Peyer's patch (tissue), 4 donors: ENCODE measurements around the gene ZFHX2. TPM values are rescaled to one million over a fixed set of nuclear protein-coding genes. Genes with fewer than 3 reads are reported as not detected.

Source experiments
- DNase-seq, 3 donors: peaks; one replicate each; pipeline ENCODE4 v3.0.0-alpha.2; 2017 to 2019
- H3K27ac ChIP-seq, 4 donors: fragments of 200-600 bp; sonication (generic); one replicate each; pipeline ENCODE4 v1.5.1; 2016 to 2019
- H3K27me3 ChIP-seq, 2 donors: fragments of 200-600 bp; sonication (generic); one replicate each; pipeline ENCODE4 v1.5.1; 2019
- H3K36me3 ChIP-seq, 3 donors: fragments of 200-600 bp; sonication (generic); one replicate each; pipeline ENCODE4 v1.5.1; 2016 to 2019
- H3K4me1 ChIP-seq, 4 donors: fragments of 200-600 bp; sonication (generic); one replicate each; pipeline ENCODE4 v1.5.1; 2016 to 2019
- H3K4me3 ChIP-seq, 4 donors: fragments of 200-600 bp; sonication (generic); 1 replicate in 3 of 4; 2 replicates in 1 of 4; pipeline ENCODE4 v1.5.1; 2016 to 2019; ENCODE audit warnings: mild to moderate bottlenecking in 1 of 4
- H3K9me3 ChIP-seq, 4 donors: fragments of 200-600 bp; sonication (generic); one replicate each; pipeline ENCODE4 v1.5.1; 2016 to 2019; ENCODE audit warnings: mild to moderate bottlenecking in 1 of 4
- CTCF ChIP-seq, 6 experiments: fragments of 450-650 bp in 4 of 6; fragments of 200-600 bp in 2 of 6; sonication (generic) in 1 of 6; IDR thresholded peaks; one replicate each; pipeline ENCODE4 v1.5.1; 2017 to 2019; ENCODE audit warnings: antibody characterized with exemption in 6 of 6, mild to moderate bottlenecking in 3 of 6, moderate library complexity in 1 of 6
- POLR2A ChIP-seq, 2 donors: fragments of 450-650 bp; IDR thresholded peaks; one replicate each; pipeline ENCODE4 v1.5.1; 2017; ENCODE audit warnings: antibody characterized with exemption in 2 of 2, mild to moderate bottlenecking in 2 of 2, moderate library complexity in 2 of 2
- total RNA-seq, 4 donors: library from RNA; depleted of rRNA; stranded (reverse); fragments of >200 nt; gene quantifications; one replicate each; pipeline ENCODE4 v1.1.0, GENCODE V29; 2016

Gene ZFHX2
- total RNA-seq, 4 donors from 2014 or later, result 0.53 to 7.4 (median 1.0) TPM

- no peaks in the 10 kb centered on the region for H3K27me3 ChIP-seq
- H3K36me3 ChIP-seq, result peaks cover 0 to 67% (median 0%) of the 10 kb centered on the region in 3 donors
- TF ChIP-seq POLR2A (IDR thresholded peaks at IDR 0.05) (no peak), CTCF (IDR thresholded peaks at IDR 0.05) (no peak)
- H3K4me1 ChIP-seq, result peaks cover 0 to 11% (median 6%) of the 10 kb centered on the region in 4 donors
- no peak overlapping the region for H3K27ac ChIP-seq
- no peak for DNase-seq
- H3K4me3 ChIP-seq, result no peak overlapping the region
- H3K9me3 ChIP-seq, result no peaks in the 10 kb centered on the region
Observed at GRCh38 chr14:23563473-23564180, 12.1 kb upstream of the ZFHX2 start.

DNA sequence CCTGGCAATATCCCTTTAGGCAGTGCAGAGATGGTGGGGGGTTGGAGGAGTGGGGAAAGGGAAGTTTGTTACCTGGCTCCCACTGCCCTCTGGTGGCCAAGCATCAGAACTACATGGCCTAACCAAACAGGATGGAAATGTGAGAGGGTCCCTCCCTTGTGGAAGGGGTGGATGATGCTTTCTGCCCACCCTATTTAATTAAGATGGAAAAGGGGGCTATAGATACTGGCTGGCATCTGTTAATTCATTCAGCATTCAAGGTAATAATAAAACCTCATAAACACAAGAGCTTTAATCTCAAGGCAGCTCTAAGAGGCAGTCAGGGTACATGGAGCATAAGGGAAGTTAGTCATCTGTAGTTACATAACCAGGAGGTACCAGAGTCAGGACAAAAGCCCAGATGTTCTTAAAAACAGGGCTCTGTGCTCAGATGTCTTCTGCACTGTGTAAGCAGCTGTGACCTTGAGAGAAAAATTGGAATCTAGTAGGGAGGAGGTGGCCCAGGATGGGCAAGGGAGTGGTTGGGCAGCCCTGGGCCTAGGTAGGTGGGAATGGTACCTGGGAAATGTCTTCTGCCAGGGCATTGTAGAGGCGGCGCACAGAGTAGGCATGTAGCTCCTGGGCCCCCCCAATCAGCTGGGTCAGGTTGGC lies 11.4 kb upstream of the ZFHX2 start:
- H3K4me3 ChIP-seq, result no peak overlapping the region
- H3K27me3 ChIP-seq, result no peaks in the 10 kb centered on the region
- TF ChIP-seq CTCF (IDR thresholded peaks at IDR 0.05), result peak; percentile 82 to 96 (median 85)
- no peak for TF ChIP-seq POLR2A (IDR thresholded peaks at IDR 0.05)
- DNase-seq, result peak in 2 of 3 donors; percentile 47 to 74
- peaks cover 0 to 70% (median 0%) of the 10 kb centered on the region in 3 donors for H3K36me3 ChIP-seq
- no peak overlapping the region for H3K27ac ChIP-seq
- H3K4me1 ChIP-seq, result peaks cover 0 to 9% (median 4%) of the 10 kb centered on the region in 4 donors
- no peaks in the 10 kb centered on the region for H3K9me3 ChIP-seq

GRCh38 chr14:23561873-23562821 lies 10.6 kb upstream of the ZFHX2 start:
- Histone ChIP-seq H3K36me3 (peaks cover 0 to 70% (median 0%) of the 10 kb centered on the region in 3 donors), H3K9me3 (no peaks in the 10 kb centered on the region), H3K4me1 (peaks cover 2 to 11% (median 7%) of the 10 kb centered on the region in 4 donors), H3K27ac (no peak overlapping the region), H3K4me3 (no peak overlapping the region), H3K27me3 (no peaks in the 10 kb centered on the region)
- DNase-seq, result no peak
- TF ChIP-seq CTCF (IDR thresholded peaks at IDR 0.05) (no peak), POLR2A (IDR thresholded peaks at IDR 0.05) (no peak)

DNA sequence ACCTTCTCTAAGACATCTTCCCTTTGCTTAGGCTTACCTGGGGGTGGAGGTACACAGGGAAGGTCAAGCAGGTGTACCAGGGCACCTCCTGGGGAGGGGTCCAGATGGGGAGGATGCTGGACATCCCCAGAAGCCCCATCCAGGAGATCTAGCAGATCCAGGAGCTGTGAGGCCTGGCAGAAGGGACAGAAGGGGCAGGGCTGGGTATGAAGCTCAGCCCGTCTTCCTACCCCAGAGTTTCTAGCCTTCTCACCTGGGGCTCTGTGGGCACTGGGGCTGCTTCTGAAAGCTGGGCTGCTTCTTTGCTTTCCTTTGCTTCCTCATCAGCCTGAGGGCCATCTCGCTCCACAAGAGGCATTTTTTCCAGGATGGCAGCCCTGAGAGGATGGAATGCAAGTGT lies 9.7 kb upstream of the ZFHX2 start:
- H3K27ac ChIP-seq, result no peak overlapping the region
- TF ChIP-seq CTCF (IDR thresholded peaks at IDR 0.05), result no peak
- TF ChIP-seq POLR2A (IDR thresholded peaks at IDR 0.05), result no peak
- H3K4me3 ChIP-seq, result no peak overlapping the region
- no peaks in the 10 kb centered on the region for H3K27me3 ChIP-seq
- DNase-seq, result no peak
- peaks cover 0 to 70% (median 0%) of the 10 kb centered on the region in 3 donors for H3K36me3 ChIP-seq
- peaks cover 7 to 11% (median 10%) of the 10 kb centered on the region in 4 donors for H3K4me1 ChIP-seq
- H3K9me3 ChIP-seq, result no peaks in the 10 kb centered on the region

DNA sequence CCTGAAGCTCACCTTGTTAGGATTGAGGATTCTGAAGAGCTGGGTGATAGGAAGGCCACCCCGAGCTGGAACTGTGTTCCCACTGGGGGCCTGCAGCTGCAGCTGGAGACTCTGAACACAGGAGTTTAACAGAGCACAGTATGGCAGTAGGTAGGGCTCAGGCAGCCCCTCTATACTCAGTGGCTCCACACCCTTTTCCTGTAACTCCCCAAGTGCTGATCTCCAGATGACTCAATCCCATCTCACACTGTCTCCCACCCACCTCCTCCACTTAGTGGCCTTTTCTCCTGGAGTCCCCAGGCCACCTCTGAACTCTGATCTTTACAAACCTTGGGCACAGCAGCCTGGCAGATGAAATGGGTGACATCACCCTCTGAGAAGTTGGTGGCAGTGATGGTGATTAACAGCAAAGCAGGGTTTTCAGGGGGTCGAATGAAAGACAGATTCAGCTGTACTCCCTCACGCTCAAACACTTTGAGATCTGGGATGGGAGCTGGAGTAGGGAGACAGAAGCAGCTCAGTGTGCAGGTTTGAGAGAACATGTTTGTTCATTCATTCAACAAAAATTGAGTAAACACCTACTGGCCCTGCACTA lies 8.5 kb upstream of the ZFHX2 start:
- no peaks in the 10 kb centered on the region for H3K27me3 ChIP-seq

More for the DNA sequence above, 8.5 kb upstream of the ZFHX2 start:
- no peak overlapping the region for H3K4me3 ChIP-seq
- H3K4me1 ChIP-seq, result peaks cover 7 to 15% (median 10%) of the 10 kb centered on the region in 4 donors
- DNase-seq, result no peak
- peaks cover 0 to 57% (median 0%) of the 10 kb centered on the region in 3 donors for H3K36me3 ChIP-seq
- no peak overlapping the region for H3K27ac ChIP-seq
- no peaks in the 10 kb centered on the region for H3K9me3 ChIP-seq
- no peak for TF ChIP-seq POLR2A (IDR thresholded peaks at IDR 0.05)
- TF ChIP-seq CTCF (IDR thresholded peaks at IDR 0.05), result no peak
